ENCODE results near the gene IL23A.
"Not testable (repeated sequence)": the region's sequence is repeated elsewhere in the genome, so short reads cannot be mapped to it uniquely, and the experiment has no call there.

The IL23A gene

DNA sequence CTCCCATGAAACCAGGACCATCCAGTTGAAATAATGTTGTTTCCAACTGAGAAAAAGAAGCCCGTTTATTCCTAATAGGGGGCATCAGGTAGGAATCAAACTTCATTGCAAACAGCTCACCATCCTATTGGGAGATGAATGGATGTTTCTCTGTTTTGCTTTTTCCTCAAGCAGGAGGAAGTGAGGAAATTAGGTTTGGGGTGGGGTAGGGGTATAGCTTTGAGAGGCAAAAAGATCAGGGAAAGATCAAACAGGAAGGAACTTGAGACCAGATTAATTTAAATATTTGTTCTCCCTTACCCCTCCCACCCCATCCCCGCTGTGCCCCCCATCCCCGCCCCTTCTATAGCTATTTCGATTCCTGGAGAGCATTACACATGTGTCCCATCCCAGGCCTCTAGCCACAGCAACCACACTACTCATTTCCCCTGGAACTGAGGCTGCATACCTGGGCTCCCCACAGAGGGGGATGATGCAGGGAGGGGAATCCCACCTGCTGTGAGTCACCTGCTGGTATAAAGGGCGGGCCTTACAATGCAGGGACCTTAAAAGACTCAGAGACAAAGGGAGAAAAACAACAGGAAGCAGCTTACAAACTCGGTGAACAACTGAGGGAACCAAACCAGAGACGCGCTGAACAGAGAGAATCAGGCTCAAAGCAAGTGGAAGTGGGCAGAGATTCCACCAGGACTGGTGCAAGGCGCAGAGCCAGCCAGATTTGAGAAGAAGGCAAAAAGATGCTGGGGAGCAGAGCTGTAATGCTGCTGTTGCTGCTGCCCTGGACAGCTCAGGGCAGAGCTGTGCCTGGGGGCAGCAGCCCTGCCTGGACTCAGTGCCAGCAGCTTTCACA lies at the start of gene IL23A:
Gene IL23A, plus strand, starts transcription at position 577 of the 850 bp plus-strand sequence. Its CDS starts 161 bp downstream, at position 738.
- no peak for DNase-seq (ENCODE audit: low read depth)

DNA sequence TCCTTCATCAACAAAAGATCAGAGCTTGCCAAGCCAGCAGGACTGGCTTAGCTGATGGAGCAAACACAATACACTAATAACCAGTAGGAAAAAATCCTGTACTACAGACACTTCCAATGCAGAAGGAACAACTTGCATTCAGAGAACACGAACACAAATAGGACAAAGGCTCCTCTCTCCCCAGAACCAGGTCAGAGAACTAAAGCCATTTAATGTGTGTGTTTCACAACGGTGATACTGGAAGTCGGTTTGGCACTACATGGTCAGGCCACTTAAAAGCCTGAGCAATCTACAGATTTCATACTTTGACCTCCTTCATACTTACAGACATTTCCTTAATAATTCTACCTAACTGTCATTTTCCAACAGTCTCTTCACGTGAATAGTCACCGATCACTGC lies 44.9 kb upstream of the IL23A start:
- no peak for DNase-seq (ENCODE audit: low read depth)

DNA sequence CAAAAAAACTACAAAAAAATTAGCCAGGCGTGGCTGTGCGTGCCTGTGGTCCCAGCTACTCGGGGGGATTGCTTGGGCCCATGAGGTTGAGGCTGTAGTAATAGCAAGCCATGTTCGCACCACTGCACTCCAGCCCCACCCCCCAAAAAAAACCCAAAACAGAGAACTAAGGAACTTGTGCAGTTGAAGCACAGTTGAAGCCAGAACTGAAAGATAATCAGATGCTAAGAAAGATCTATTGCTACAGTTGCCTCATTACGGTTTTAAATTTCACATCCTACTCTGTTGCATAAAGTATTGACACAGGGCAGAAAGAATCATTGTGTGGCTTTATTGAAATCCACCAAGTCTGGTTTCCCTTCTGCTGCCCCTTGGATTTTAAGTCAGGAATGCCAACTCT lies 42.4 kb upstream of the IL23A start:
- no peak for DNase-seq (ENCODE audit: low read depth)

DNA sequence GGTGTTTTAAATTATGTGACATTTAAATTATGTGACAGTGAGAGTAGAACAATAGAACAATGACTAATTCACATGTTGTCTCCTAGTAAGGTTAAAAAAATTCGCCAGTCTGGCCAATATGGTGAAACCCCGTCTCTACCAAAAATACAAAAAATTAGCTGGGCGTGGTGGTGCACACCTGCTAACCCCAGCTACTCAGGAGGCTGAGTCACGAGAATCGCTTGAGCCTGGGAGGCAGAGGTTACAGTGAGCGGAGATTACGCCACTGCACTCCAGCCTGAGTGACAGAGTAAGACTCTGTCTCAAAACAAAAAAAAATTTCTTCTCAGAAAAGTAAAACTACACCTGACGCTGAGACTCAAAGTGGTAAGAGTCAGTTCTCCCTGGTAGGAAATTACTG lies 41.3 kb upstream of the IL23A start:
- no peak for DNase-seq (ENCODE audit: low read depth)

DNA sequence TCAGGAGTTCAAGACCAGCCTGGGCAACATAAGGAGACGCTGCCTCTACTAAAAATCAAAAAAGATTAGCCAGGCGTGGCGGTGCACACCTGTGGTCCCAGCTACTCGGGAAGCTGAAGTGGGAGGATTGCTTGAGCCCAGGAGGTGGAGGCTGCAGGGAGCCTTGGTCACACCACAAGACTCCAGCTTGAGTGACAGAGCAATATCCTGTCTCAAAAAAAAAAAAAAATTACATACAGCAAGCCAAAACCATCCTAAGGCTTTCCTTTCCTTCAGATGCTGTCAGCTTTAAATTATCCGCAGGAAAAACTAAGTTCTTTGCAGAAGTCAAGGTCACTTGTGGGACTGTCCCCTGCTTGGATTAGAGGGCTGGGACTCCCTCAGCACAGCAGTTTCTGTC lies 39.9 kb upstream of the IL23A start:
- DNase-seq (ENCODE audit: low read depth) = no peak

DNA sequence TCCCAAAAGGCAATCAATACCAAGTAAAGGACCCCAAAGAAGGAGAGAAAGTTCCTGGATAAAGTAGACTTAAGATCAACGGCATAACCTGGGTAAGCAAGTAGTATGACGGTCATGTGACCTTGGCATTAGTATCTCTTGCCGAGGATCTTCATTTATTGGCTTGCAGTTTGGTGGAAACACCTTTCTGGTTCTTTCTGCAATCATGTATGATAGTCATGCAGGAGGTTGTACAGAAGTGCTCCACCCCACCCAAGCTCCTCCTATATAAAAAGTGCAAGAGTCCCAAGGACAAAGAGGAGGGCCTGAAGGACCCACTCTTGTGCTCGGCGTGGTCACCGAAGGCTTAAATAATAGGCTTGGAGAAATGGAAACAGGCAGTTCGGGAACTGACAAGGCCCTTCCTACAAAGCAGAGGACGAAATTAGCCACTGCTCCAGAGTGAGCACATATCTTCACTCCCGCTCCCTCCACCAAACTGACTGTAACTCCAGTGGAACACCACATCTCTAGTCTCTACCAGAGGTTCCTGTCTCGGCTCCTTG lies 39.3 kb upstream of the IL23A start:
- no peak for DNase-seq (ENCODE audit: low read depth)

- peak; percentile 92 for DNase-seq (ENCODE audit: low read depth)
These were observed 38.6 kb upstream of the IL23A start, which contains the start of gene CS for GRCh38 chr12:56299853-56300643. Gene CS, minus strand, starts transcription at chr12:56300330. Its CDS starts 129 bp downstream, at chr12:56300201.

DNA sequence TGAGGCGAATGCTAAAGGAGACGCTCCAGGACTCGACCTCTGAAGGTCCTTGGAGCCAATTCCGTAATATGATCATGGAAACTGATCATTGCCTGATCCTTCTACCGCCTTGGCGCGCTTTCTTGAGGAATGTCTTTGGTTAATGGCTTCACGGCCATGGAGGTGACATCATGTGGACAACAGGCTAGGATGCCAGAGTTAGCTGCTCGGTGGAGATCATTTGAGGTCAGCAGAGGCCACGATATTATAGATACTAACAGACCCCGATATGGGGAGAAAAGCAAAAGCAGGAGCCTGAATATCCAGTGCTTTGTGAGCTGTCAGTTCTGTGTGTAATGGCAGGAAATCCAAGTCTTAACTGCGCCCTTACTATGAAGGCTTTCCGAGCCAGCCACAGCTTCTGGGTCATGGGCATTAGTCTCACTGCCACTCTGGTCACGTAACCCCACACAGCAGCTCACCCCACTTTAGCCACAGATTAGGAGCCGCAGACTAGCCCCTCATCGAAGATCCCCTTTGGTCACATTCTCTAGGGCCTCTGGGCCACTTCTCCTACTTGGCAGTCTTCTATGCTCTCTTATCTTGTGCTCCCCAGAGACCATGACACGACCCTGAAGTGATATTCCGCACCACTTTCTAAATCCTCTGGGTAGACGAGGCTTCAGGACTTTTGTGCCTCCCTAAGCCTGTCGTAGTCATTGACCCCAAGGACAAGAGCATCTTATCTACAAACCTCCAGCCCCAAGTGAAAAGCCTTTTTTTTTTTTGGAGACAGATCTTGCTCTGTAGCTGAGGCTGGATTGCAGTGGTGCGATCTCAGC lies 37.8 kb upstream of the IL23A start:
- peak; percentile 27 for DNase-seq (ENCODE audit: low read depth)

DNA sequence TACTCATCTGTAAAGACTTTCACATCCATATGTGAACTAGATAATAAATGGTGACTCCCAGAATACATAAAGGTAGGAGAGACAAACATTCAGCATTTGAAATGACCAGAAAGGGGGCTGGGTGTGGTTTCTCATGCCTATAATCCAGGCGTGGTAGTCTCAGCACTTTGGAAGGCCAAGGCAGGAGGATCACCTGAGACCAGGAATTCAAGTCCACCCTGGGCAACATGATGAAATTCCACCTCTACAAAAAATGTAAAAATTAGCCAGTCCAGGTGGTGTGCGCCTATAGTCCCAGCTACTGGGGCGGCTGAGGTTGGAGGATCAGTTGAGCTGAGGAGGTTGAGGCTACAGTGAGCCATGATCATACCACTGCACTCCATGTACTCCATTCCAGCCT lies 34.4 kb upstream of the IL23A start:
- DNase-seq (ENCODE audit: low read depth) = no peak

DNA sequence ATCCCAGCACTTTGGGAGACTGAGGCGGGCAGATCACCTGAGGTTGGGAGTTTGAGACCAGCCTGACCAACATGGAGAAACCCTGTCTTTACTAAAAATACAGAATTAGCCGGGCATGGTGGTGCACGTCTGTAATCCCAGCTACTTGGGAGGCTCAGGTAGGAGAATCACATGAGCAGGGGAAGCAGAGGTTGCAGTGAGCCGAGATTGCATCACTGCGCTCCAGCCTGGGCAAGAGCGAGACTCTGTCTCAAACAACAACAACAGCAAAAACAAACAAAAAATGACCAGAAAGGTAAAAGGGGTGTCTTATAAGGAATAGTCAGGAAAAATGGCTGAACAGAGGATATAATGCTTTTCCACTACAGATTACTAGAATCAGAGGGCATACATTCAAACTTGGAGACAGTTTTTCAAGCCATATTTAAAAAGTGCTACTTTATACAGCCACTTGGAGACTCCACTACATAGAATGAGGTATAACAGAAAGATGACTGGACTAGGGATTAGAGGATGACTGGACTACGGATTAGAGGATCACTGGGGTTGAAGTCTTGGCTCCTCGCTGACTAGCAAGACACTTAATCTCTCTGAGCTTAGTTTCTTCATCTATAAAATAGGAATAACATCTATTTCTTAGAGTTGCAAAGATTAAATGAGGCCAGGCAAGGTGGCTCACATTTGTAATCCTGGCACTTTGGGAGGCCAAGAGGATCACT lies 33.7 kb upstream of the IL23A start:
- no peak for DNase-seq (ENCODE audit: low read depth)

GRCh38 chr12:56307221-56307965 lies 31.3 kb upstream of the IL23A start:
- no peak for DNase-seq (ENCODE audit: low read depth)

- no peak for DNase-seq (ENCODE audit: low read depth)
These were observed 30.0 kb upstream of the IL23A start for GRCh38 chr12:56308714-56309113.

- DNase-seq (ENCODE audit: low read depth) = no peak
These were observed 27.7 kb upstream of the IL23A start for GRCh38 chr12:56311003-56311402.

DNA sequence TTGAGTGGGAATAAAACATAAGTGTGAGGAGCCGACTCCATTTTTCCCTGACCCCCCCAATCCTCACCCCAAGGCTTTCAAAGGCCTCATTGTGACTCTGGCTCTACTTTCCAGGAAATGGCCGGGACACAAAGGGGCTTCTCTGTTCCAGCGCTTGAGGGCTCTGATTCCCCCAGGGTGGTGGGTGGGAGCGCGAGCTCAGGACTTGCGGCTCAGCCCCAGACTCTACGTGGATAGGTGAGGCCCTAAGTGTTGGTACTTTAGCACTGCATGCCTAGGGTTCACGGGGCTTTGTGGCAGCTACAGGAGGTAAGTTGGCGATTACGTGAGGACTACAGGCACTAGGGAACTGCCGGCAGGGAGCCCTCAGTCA lies 23.4 kb upstream of the IL23A start:
- DNase-seq (ENCODE audit: low read depth) = no peak

DNA sequence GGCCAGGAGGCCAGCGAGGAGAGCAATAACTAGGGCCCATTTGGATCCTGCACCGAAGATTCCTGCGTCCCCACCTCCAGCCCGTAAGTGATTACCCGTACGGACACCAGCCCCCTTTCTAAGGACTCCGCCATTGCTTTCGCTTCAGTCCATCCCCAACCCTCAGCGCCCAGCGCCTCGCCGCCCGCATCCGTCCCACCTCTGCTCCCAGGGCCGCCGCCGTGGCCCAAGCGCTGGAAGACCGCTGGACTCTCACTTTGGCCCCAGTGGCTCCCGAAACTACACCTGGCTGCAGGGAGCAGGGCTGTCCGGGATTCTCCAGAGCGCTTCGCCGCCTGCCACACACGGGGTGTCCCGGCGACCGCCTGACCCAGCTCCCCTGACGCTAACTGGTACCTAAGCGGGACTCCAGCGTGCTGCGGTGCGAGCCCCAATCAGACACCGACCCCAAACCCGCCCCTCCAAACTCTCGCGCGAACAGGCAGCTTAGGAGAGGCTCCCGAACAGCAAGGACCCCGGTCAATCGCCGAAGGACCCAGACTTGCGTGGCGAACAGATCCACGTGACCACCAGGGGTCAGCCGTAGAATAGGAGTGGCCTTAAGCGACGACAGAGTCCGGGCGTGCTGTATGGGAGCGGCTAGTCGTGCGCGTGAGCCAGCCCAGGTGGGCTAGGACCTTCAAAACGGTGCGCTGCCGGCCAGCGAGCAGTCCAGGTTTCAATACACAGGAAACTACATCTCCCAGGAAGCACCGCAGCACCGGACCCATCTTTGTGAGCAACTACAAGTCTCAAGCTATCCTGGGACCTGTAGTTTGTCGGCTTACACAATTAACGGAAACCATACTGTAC lies 22.8 kb upstream of the IL23A start, which contains the start of gene CNPY2:
Gene CNPY2, minus strand, starts transcription at position 367 of the 852 bp plus-strand sequence. CDS start 771 bp downstream, outside the sequence.
- peak; percentile 90 for DNase-seq (ENCODE audit: low read depth)

GRCh38 chr12:56317675-56318074 lies 21.0 kb upstream of the IL23A start:
- no peak for DNase-seq (ENCODE audit: low read depth)

GRCh38 chr12:56321027-56321426 lies 17.7 kb upstream of the IL23A start:
- no peak for DNase-seq (ENCODE audit: low read depth)

DNA sequence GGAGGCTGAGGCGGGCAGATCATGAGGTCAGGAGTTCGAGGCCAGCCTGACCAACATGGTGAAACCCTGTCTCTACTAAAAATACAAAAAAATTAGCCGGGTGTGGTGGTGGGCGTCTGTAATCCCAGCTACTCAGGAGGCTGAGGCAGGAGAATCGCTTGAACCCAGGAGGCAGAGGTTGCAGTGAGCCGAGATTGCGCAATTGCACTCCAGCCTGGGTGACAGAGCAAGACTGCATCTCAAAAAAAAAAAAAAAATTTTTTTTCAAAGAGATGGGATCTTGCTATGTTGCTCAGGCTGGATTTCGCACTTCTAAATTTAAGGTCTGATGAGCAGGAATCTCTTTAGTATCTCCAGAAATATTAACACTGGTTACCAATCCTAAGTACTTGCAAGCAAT lies 17.1 kb upstream of the IL23A start:
- not testable (repeated sequence) for DNase-seq (ENCODE audit: low read depth)

- no peak for DNase-seq (ENCODE audit: low read depth)
These were observed 14.5 kb upstream of the IL23A start for GRCh38 chr12:56324206-56324605.

DNA sequence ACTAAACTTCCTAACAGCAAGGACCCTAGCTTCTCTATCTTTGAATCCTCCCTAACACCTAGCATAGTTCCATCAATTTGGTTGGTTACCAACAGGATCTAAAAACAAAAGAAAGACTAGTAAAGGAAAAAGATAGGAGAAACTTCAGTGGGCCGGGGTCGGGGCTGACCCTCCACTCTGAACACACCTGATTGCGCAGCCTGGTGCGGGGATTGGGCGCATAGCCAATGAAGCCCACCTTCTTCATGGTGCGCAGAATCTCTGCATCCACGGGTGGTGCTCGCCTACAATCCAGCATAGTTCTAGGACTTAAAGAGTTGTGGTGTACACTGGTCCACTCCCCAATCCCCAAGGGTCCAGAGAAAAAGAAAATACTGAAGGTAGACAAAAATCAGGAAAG lies 12.6 kb upstream of the IL23A start:
- no peak for DNase-seq (ENCODE audit: low read depth)
